H9 (cell line): ENCODE data around the gene XPR1. TPM values are rescaled to one million over a fixed set of nuclear protein-coding genes. Genes with fewer than 3 reads are reported as not detected.

Experiments
- DNase-seq: peaks from one replicate; pipeline ENCODE4 v3.0.0-alpha.2; 2017
- H2AFZ ChIP-seq: one replicate; pipeline ENCODE4 v1.6.1; 2013; ENCODE audit warnings: mild to moderate bottlenecking, low read length, control low read depth, moderate library complexity
- H2AK5ac ChIP-seq: 2 replicates; pipeline ENCODE4 v1.6.1; 2013; ENCODE audit warnings: low read length, control low read depth, mixed read lengths; ENCODE audit not compliant: insufficient read length
- H2BK120ac ChIP-seq: one replicate; pipeline ENCODE4 v1.6.1; 2013; ENCODE audit warnings: low read depth, mild to moderate bottlenecking, low read length, control low read depth, inconsistent platforms; ENCODE audit not compliant: poor library complexity, severe bottlenecking
- H2BK12ac ChIP-seq: 2 replicates; pipeline ENCODE4 v1.6.1; 2013; ENCODE audit warnings: low read length, control low read depth, mixed read lengths, low read depth; ENCODE audit not compliant: insufficient read length
- H2BK15ac ChIP-seq: 2 replicates; pipeline ENCODE4 v1.6.1; 2013; ENCODE audit warnings: low read depth, low read length, control low read depth
- H2BK20ac ChIP-seq: one replicate; pipeline ENCODE4 v1.6.1; 2013; ENCODE audit warnings: low read depth, mild to moderate bottlenecking, low read length, control low read depth, inconsistent platforms; ENCODE audit not compliant: poor library complexity, severe bottlenecking
- H2BK5ac ChIP-seq: 2 replicates; pipeline ENCODE4 v1.6.1; 2013; ENCODE audit warnings: low read length, control low read depth, mixed read lengths; ENCODE audit not compliant: insufficient read length
- H3K14ac ChIP-seq: 2 replicates; pipeline ENCODE4 v1.6.1; 2013; ENCODE audit warnings: low read length, control low read depth; ENCODE audit not compliant: insufficient read depth
- H3K18ac ChIP-seq: 2 replicates; pipeline ENCODE4 v1.6.1; 2013; ENCODE audit warnings: low read depth, mild to moderate bottlenecking, mixed read lengths, low read length, control low read depth; ENCODE audit not compliant: insufficient read length
- H3K23ac ChIP-seq: 2 replicates; pipeline ENCODE4 v1.6.1; 2013; ENCODE audit warnings: low read length, control low read depth, mixed read lengths, low read depth; ENCODE audit not compliant: insufficient read length
- H3K23me2 ChIP-seq: 2 replicates; pipeline ENCODE4 v1.6.1; 2013; ENCODE audit warnings: low read depth, mild to moderate bottlenecking, mixed read lengths, low read length, control low read depth; ENCODE audit not compliant: insufficient read length, poor library complexity, severe bottlenecking
- H3K27ac ChIP-seq: 2 replicates; pipeline ENCODE4 v1.5.1; 2013; ENCODE audit warnings: low read length, control low read depth, mixed read lengths, low read depth; ENCODE audit not compliant: insufficient read length
- H3K27me3 ChIP-seq: 2 replicates; pipeline ENCODE4 v1.6.1; 2013; ENCODE audit warnings: low read length, control low read depth, inconsistent platforms; ENCODE audit not compliant: insufficient read depth
- H3K4ac ChIP-seq: 2 replicates; pipeline ENCODE4 v1.6.1; 2013; ENCODE audit warnings: low read depth, mild to moderate bottlenecking, control low read depth, inconsistent platforms, low read length, moderate library complexity
- H3K4me1 ChIP-seq: 2 replicates; pipeline ENCODE4 v1.6.1; 2013; ENCODE audit warnings: low read length, control low read depth, inconsistent platforms; ENCODE audit not compliant: insufficient read depth
- H3K4me2 ChIP-seq: 2 replicates; pipeline ENCODE4 v1.6.1; 2013; ENCODE audit warnings: low read length, control low read depth, mixed read lengths; ENCODE audit not compliant: insufficient read length, insufficient read depth
- H3K56ac ChIP-seq: 2 replicates; pipeline ENCODE4 v1.6.1; 2013; ENCODE audit warnings: low read depth, mild to moderate bottlenecking, mixed read lengths, low read length, control low read depth; ENCODE audit not compliant: insufficient read length
- H3K79me1 ChIP-seq: 2 replicates; pipeline ENCODE4 v1.6.1; 2013; ENCODE audit warnings: low read depth, mild to moderate bottlenecking, moderate library complexity, low read length, control low read depth, inconsistent platforms; ENCODE audit not compliant: insufficient read depth, poor library complexity, severe bottlenecking
- H3K79me2 ChIP-seq: 2 replicates; pipeline ENCODE4 v1.6.1; 2013; ENCODE audit warnings: low read length, control low read depth, inconsistent platforms; ENCODE audit not compliant: insufficient read depth
- H3K9ac ChIP-seq: 2 replicates; pipeline ENCODE4 v1.6.1; 2013; ENCODE audit warnings: low read length, control low read depth, mixed read lengths; ENCODE audit not compliant: insufficient read length; ENCODE audit errors: extremely low read depth
- H3K9me3 ChIP-seq: one replicate; pipeline ENCODE4 v1.6.1; 2013; ENCODE audit warnings: low read depth, low read length, inconsistent platforms; ENCODE audit not compliant: control insufficient read depth
- H3T11ph ChIP-seq: one replicate; pipeline ENCODE4 v1.6.1; 2013; ENCODE audit warnings: mild to moderate bottlenecking, low read length, control low read depth, inconsistent platforms
- H4K20me1 ChIP-seq: one replicate; pipeline ENCODE4 v1.6.1; 2013; ENCODE audit not compliant: control insufficient read depth, insufficient read length, insufficient read depth
- H4K5ac ChIP-seq: 2 replicates; pipeline ENCODE4 v1.6.1; 2013; ENCODE audit warnings: low read depth, mild to moderate bottlenecking, mixed read lengths, low read length, control low read depth; ENCODE audit not compliant: insufficient read length
- H4K8ac ChIP-seq: replicated peaks from 2 replicates; pipeline ENCODE4 v1.6.1; 2013; ENCODE audit warnings: low read length, control low read depth, mixed read lengths, low read depth; ENCODE audit not compliant: insufficient read length
- H4K91ac ChIP-seq: 2 replicates; pipeline ENCODE4 v1.6.1; 2013; ENCODE audit warnings: low read depth, mild to moderate bottlenecking, moderate library complexity, mixed read lengths, low read length, control low read depth; ENCODE audit not compliant: insufficient read length
- H3K27ac Mint-ChIP-seq, 3 experiments: 2 replicates in 2 of 3; 3 replicates in 1 of 3; pipeline ENCODE4 v1.8.0; 2020 to 2021; ENCODE audit warnings: mixed read lengths in 3 of 3, mild to moderate bottlenecking in 1 of 3, moderate library complexity in 1 of 3
- H3K27me3 Mint-ChIP-seq: 2 replicates; pipeline ENCODE4 v1.8.0; 2021; ENCODE audit warnings: low read depth, mild to moderate bottlenecking, moderate library complexity, mixed read lengths
- H3K36me3 Mint-ChIP-seq, 3 experiments: 2 replicates in 2 of 3; 3 replicates in 1 of 3; pipeline ENCODE4 v1.8.0; 2020 to 2021; ENCODE audit warnings: low read depth in 3 of 3, mixed read lengths in 3 of 3; ENCODE audit not compliant: insufficient read depth in 1 of 3
- H3K4me1 Mint-ChIP-seq, 2 experiments: 2 replicates each; pipeline ENCODE4 v1.8.0; 2020; ENCODE audit warnings: mixed read lengths in 2 of 2
- H3K4me3 Mint-ChIP-seq, 2 experiments: 2 replicates in 1 of 2; 3 replicates in 1 of 2; pipeline ENCODE4 v1.8.0; 2020 to 2021; ENCODE audit warnings: mild to moderate bottlenecking in 2 of 2, mixed read lengths in 2 of 2, moderate library complexity in 1 of 2
- H3K9me3 Mint-ChIP-seq, 2 experiments: 2 replicates in 1 of 2; 3 replicates in 1 of 2; pipeline ENCODE4 v1.8.0; 2020; ENCODE audit warnings: mild to moderate bottlenecking in 2 of 2, mixed read lengths in 2 of 2, moderate library complexity in 1 of 2
- CTCF ChIP-seq: fragments of 200-600 bp; sonication (generic); conservative IDR thresholded peaks from 3 replicates; pipeline ENCODE4 v1.8.0; 2021; ENCODE audit warnings: antibody characterized with exemption, mild to moderate bottlenecking
- WGBS: extraction: QIAGEN DNeasy Blood & Tissue Kit; methylation state at CpG from one replicate; pipeline ENCODE4 v1.1.7; 2013; ENCODE audit warnings: missing lambda C conversion rate, low lambda C conversion rate, mixed read lengths; ENCODE audit not compliant: insufficient read length; ENCODE audit errors: extremely low coverage; 5-methylcytosine and 5-hydroxymethylcytosine counted together
- total RNA-seq: library from RNA; stranded (reverse); gene quantifications from 2 replicates; pipeline ENCODE4 v1.2.1, GENCODE V29; 2021

XPR1 gene
- total RNA-seq, 1 experiment from 2014 or later = 34.1 TPM

DNA sequence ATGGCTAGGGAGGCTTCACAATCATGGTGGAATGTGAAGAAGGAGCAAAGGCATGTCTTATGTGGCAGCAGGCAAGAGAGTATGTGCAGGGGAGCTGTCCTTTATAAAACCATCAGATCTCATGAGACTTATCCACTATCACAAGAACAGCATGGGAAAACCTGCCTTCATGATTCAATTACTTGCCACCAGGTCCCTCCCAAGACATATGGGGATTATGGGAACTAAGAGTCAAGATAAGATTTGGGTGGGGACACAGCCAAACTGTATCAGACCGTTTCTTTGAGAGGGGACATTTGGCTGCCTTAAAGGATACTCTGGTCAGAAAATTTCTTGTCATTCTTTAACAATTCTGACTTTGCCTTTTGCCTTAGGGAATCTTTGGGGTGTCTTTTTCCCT, 3.2 kb upstream of the XPR1 start:
- peaks cover 7 to 9% of the 10 kb centered on the region in 2 experiments for H3K4me1 Mint-ChIP-seq
- Histone ChIP-seq H3K9me3 (no peaks in the 10 kb centered on the region), H3K79me2 (peaks cover under 1% of the 10 kb centered on the region; the same call in 1 of the 2 replicates), H2BK120ac (no peak overlapping the region), H4K20me1 (no peaks in the 10 kb centered on the region), H3K56ac (no peak overlapping the region), H3K27ac (no peak overlapping the region), H3K4ac (no peak overlapping the region), H3K14ac (no peak overlapping the region), H3T11ph (no peak overlapping the region), H2BK15ac (no peak overlapping the region), H3K18ac (no peak overlapping the region), H3K23me2 (no peaks in the 10 kb centered on the region), H2BK20ac (no peak overlapping the region), H2BK12ac (no peak overlapping the region), H3K79me1 (no peaks in the 10 kb centered on the region), H4K91ac (no peak overlapping the region), H2BK5ac (no peak overlapping the region), H4K5ac (no peak overlapping the region), H3K4me1 (peaks cover 2% of the 10 kb centered on the region; the same call in 1 of the 2 replicates), H3K9ac (no peak overlapping the region), H3K27me3 (no peaks in the 10 kb centered on the region), H2AK5ac (no peak overlapping the region), H2AFZ (no peak overlapping the region), H3K23ac (no peak overlapping the region), H4K8ac (no peak overlapping the region), H3K4me2 (no peak overlapping the region)
- DNase-seq = no peak
- no peak overlapping the region for H3K4me3 Mint-ChIP-seq
- no peaks in the 10 kb centered on the region; the same call in 1 of the 2 replicates for H3K27me3 Mint-ChIP-seq
- no peaks in the 10 kb centered on the region for H3K36me3 Mint-ChIP-seq
- no CpG with 5 or more reads among the region's 1 CpG for WGBS
- H3K9me3 Mint-ChIP-seq = no peaks in the 10 kb centered on the region
- TF ChIP-seq CTCF = no peak
- H3K27ac Mint-ChIP-seq = no peak overlapping the region
